GM18511 (cell line): Measurements from ENCODE around the gene MYO7B.
"Not testable (repeated sequence)": the region's sequence is repeated elsewhere in the genome, so short reads cannot be mapped to it uniquely, and the experiment has no call there.

Source experiments
- ATAC-seq: cut with Tn5 transposase; IDR thresholded peaks from one replicate; pipeline ENCODE4 v1.9.1; 2021; ENCODE audit warnings: mild to moderate bottlenecking, moderate library complexity; ENCODE audit not compliant: unreplicated experiment

Gene MYO7B

DNA sequence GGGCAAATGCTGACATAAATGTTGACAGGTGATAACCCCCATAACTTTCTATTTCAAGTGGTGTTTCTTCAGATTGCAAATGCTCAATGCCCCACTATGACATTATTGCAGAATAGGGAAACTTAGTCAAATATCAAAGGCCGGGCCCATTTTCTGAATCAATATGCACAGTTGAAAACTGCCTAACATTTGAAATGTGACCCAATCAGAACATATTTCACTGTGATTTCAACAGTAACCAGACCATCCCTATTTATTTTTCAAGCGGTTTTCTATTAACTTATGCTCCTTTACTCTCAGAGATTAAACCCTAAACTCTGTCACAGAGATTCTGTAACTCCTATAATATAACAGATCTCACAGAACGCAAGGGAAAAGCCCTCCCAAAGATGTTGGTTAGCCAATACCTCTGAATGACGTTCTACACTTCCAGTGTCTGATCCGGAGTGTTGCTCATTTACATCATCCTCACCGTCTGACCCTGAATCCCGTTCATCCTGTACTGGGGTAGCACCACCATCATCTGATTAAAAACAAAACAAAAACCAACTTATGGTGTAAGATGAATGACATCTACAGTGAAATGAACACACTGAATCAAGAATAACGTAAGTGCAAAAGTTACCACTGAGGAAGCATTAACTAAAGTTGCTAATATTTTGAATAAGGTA lies 12.1 kb upstream of the MYO7B start:
- ATAC-seq: no peak

DNA sequence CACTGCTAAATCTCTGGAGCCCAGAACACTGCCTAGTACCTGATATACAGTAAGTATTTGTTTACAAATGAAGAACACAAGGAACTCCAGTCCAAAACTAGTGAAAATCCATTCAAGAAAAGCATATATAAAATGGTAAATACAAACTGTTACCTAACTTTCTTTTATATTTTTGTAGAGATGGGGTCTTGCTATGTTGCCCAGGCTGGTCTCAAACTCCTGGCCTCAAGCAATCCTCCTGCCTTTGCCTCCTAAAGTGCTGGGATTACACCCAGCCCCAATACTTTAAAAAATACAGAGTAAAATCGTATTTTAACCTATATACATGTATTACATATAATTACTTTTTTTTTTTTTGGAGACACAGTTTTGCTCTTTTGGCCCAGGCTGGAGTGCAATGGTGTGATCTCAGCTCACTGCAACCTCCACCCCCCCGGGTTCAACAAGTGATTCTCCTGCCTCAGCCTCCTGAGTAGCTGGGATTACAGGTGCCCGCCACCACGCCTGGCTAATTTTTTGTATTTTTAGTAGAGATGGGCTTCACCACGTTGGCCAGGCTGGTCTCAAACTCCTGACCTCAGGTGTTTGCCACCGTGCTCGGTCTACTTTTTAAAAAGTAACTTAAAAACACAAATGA lies 11.2 kb upstream of the MYO7B start:
- ATAC-seq: not testable (repeated sequence)

DNA sequence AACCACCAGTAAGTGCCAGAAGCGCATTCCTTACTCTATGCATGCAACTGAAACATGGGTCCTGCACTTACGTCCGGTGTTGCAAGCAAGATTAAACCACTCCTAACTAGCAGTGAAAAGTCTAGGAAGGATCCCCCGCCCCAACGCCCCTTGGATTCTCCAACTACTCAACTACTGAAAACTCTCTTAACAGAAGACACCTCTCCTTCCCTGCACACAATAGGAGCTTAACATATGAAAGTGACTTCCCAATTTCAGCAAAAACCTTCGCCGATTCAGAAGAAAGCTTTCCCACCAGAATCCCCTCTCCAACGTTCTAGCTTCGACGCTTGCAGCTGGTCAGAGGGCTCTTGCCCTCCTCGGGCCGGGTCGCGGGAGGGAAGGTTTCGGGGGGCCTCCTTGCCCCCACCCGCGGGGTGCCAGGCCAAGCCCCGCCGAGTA lies 9.8 kb upstream of the MYO7B start:
- ATAC-seq: peak; percentile 6

DNA sequence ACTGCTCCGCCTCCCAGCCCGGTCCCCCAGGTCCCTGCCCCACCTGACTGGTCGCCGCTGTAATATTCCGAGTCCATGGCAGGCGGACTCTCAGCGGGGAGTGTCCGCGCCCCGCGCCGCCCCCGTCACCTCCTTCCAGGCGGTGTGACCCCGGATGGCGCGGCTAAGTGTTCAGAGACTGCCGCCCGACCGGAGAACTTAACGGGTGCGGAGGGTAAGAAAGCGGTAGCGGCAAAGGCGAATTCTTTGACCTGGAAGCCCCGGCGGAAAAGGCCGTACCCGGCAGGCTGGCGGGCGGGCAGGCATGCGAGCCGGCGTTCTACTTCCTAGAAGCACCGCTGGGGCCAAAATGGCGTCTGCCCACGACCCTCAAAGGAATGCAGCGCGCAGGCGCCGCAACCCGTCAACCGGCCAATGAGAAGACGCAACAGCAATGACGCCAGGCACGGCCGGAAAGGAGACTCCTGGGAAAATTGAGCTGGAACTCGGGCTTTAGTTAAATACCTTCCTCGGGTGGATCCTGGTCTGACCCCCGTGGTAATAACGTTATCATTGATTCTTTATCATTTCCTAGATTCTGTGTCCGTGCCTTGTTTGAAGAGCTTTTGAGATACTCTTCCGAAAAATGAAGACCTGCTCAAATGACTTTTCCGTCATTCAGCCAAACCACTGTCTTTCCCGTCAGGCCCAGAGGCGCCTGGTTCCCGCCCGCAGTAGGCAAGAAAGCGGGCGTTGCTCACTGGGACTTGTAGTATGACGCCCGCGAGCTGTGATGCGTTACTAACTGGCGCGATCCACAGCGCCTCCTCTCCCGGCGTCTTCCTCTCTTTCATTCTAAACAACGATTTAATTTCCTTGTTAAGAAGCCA lies 9.1 kb upstream of the MYO7B start, which contains the start of gene IWS1:
TSS of gene IWS1 (minus strand) at position 358 of the 869 bp plus-strand sequence. CDS start at position 77, 281 bp downstream.
- peak; percentile 87 for ATAC-seq

DNA sequence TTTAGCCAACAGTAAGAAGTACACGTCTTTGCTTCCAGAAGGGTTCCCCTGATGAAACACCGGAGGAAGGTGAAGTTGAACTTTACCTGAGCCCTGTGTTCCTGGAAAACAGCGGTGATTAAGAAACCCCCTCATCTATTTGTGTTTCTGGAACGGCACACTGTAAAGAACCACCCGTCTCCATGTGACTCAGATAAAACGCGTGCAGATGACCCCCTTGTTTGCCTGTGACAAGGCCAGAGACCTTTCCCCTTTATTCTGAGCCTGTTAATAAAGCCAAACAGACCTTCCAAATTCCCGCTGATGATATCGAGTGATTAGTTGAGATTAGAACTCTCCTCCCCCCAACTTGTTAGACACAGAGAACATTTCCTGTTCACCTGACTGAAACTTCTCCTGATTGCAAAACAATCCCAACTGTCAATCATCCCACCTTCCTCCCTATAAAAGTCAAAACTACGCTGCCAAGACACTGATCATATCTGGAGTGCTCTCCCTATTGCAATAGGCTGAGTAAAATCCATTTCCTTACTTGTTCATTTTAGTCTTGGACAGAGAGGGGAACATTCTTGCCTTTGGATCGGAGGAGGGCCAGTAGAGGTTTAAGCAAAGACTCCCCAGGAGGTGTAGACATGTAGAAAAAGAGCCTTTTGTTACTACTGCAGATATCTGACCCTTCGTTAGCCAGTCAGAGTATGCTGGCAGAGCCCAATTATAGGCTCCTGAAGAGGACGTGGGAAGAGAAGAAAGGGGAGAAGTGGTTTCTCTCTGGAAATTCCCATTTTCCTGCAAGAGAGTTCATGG lies 8.3 kb upstream of the MYO7B start:
- peak; percentile 16 for ATAC-seq

DNA sequence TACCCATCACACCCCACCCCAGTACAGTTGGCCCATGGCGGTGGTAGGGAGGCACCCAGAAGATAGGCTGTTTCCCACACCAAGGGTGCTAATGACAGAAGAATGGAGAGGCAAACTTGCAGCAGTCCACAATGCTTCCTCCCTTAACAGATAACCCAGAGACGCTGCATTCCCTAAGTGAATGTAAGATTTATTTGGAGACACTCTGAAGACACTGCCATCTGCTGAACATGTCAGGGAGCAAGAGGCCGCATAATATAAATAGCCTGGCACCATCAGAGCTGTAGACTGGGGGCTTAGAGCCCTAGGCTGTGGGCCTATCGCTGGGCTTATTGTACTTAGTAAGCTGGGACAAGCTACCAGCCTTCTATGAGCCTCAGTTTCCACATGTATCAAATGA lies 7.0 kb upstream of the MYO7B start:
- no peak for ATAC-seq

DNA sequence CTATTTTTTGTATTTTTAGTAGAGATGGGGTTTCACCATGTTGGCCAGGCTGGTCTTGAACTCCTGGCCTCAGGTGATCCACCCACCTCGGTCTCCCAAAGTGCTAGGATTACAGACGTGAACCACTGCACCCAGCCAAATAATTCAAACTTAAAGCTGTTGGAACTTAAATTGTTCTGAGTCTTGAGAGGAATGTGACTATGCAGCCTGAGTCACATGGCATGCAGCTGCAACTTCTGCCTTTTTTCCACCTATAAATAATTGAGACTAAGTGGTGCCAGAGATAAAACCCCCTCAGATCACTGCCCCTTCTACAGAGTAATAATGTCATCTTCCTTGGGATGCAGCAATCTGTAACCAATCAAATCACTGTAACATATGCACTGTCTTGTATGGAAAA lies 6.1 kb upstream of the MYO7B start:
- not testable (repeated sequence) for ATAC-seq

DNA sequence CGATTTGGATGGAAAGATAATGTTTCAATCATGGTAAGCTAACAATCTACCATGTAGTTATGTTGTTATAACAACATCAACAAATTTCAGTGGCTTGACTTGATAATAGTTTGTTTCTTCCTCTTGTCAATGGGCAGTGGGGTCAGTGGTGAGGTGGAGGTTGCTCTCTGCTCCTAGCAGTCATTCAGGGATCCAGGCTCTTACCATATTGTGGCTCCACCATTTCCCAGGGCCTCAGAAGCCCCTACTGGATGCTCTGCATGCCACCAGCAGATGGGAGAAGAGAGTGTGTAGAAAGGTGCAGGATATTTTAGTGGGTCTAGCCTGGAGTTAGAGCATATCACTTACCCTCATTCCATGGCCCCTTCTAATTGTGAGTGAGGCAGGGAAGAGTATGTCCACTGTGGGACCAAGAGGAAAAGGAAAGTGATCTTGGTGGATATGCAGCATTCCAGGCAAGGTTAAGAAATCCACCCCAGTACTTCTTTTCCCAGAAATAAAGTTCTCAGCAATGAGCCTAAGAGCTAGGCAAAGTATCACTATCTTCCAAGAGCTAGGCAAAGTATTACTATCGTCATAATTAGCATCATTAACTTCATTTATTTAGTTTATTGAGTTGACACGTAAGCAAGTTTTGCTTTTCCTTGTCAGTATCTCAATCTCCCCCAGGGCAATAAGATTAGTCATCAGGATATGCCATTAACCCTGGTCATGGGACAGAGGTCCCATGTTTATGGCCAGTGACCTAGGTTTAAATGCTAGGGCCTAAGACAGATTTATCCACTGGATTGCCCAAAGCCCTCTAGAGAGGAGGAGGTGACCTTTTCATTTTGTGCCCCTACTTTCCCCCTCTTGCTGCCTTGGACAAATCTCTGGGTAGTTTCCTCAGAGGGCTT lies 5.0 kb upstream of the MYO7B start:
- ATAC-seq: no peak

DNA sequence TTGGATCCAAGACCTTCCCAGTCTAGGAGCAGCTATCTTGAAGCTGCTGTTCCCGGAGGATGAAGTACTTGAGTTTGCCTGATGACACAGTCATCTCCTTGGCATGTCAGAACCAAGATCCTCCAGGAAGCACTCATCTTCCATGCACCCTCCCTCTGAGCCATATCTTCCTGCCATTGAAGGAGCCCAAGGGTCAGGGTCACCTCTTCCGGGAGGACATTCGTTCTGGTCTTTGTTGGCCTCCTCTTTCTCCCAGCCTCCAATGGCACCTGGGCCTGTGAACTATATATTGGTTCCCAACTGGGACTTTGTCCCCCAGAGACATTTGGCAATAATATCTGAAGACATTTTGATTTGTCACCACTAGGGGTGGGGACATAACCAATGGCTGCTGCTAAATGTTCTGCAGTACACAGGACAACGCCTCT lies 4.2 kb upstream of the MYO7B start:
- no peak for ATAC-seq

DNA sequence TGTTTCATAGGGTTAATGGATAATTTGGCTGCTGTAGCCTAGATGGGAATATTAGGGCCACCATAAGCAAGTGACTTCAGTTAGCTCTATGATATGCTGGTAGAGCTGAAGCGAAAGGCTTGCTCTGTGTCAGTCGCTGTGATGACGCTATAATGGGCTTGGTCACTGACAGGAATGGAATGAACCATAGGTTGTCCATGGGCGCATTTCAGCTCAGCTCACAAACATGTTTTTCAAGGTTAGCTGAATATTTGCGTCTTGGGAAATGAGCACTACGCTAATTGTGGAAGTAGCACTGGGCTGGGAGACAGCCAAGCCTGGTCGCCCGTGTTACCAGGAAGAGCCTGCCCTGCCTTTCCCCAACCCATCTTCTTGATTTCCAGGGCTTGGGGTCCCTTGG lies 3.2 kb upstream of the MYO7B start:
- ATAC-seq: no peak

DNA sequence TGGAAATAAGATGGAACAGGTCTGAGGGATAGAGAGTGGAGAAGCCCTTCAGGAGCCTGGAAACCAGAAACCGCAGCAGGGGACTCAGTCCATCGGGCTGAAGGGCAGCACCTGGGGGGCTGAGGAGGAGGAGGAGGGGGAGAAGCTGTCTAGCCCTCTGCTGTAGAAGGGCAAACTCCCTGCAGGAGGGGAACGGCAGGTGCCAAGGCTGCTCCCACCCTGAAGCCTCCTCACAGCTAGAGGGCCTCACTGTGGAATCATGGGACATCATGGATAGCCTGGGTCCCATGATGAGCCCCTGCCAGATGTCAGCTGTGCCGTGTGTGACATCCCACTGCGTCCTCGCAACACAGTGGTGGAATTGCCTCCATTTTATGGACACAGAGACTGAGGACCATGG lies 435 bp downstream of the MYO7B start:
- no peak for ATAC-seq

DNA sequence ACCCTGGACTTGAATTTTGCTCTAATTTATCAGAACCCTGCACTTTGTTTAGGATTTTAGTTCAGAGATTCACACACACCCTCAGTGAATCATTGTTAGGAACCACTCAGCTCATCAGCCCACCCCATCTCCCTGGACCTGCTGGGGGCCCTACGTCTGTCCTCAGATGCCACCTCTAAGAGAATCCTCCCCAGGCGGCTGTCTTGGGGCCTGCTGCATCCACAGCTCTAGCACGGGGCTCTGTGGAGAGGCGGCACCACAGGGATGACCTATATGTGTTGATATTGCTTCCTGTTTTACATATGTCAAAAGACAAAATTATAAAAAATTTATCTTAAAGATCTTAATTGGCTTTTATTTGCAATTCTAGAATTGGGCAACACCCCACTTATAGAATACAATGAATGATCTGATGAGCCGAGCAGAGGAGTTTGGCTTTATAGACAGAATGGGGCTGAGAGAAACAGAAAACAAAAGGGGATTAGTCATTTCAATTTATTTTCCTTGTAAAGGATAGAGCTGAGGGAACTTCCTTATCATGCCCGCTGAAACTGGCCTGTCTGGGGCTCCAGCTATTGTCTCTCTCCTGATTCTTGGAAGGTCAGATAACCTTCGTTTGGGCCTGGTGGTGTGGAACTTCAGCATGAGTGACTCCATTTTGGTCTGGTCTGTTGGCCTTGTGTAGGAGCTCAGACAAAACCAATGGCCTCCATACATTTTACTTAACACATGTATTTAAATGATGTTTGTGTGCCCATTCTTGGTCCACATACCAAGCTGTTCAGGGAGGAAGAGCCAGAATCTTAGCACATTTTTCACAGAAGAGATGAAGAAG lies 1.4 kb downstream of the MYO7B start:
- no peak for ATAC-seq

DNA sequence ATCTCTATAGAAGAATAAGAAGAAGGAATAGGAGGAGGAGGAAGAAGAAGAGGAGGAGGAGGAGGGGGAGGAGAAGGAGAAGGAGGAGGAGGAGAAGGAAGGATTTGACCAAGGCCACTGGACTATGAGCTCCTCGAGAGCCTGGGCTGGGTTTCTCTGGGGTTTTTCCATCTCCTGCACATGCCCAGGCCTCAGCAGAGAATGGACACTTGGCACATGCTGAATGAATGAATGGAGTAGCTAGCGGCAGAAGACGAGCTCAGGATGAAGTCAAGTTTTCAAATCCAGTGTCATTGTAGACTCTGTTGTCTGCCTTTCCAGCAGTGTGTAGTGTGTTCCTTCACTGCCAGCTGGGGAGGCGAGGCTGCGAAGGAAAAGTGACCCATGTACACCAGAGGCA lies 2.2 kb downstream of the MYO7B start:
- ATAC-seq: no peak

DNA sequence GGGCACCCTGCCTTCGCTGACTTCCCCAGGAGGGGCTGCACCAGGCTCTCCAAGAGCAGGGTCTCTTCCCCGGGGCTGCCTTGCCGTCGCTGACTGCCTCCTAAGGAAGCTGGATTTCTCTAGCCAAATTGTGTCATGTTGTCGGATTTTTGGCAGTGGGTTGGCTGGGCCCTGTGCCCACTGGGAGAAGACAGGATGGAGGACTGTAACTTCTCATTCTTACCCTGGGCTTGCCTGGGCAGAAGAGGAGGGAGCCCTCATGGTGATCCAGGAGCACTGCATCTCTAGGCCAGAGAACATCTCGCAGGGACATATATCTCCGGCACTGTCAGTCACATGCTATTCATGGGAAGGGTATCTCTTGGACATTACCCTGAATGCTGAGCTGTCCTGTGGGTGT lies 6.3 kb downstream of the MYO7B start:
- ATAC-seq: no peak

DNA sequence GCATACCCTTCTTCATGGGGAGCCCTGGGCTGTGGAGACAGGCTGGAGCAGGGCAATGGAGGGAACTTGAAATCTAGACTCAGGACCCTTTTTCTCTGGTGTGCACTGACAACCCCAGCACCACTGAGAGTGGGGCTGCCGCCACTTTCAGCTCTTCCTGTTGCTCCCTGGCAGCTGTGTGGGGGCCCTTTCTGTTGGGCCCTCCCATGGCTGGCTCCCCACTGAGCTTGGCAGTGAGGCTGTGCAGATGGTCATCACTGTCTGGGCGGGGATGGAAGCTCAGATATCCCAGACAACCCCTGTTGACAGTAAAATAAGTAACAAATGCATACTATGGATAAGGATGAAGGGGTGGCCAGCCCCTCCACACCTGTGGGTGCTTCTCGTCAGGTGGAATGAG lies 6.7 kb downstream of the MYO7B start:
- ATAC-seq: no peak

DNA sequence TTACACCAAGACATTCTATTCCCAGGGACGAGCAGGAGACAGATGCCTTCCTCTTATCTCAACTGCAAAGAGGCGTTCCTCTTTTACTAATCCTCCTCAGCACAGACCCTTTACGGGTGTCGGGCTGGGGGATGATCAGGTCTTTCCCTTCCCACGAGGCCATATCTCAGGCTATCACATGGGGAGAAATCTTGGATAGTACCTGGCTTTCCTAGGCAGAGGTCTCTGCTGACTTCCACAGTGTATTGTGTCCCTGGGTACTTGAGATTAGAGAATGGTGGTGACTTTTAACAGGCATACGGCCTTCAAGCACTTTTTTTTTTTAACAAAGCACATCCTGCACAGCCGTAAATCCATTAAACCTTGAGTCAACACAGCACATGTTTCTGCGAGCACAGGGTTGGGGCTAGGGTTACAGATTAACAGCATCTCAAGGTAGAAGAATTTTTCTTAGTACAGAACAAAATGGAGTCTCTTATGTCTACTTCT lies 7.6 kb downstream of the MYO7B start:
- ATAC-seq: not testable (repeated sequence)

DNA sequence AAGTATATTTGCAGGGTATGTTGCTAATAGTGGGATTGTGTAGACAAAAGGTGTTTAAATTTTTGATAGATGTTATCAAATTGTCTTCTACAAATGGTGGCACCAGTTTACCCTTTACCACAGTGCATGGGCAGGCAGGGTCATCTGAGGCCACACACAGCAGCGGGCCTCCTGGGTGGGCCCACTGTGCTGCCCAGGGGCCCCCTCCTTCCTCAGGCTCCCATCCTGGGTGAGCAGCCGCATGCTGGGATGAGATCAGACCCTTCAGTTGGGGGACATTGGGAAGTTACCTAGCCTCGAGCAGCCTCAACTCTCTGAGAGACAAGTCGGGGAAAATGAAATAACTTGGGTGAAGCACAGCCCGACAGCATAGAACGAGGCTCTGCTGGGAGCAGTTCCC lies 9.7 kb downstream of the MYO7B start:
- no peak for ATAC-seq

DNA sequence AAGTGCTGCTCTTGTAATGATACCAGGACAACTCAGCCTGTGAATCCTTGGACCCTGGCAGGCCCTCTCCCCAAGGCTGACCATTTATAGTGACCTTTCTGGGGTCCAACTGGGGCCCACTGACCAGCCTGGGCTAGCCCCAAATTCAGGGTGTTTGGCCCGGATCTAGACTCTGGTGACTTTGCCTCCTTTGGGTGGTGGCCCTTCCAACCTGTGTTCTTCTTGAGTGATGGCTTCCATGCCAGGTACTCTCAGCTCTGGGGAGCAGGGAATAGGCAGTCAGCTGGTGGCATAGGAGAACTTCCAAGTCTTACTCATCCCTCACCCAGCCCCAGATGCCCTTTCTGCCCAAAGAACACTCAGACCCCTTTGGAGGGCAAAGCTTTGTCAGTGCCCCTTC lies 10.3 kb downstream of the MYO7B start:
- ATAC-seq: no peak

DNA sequence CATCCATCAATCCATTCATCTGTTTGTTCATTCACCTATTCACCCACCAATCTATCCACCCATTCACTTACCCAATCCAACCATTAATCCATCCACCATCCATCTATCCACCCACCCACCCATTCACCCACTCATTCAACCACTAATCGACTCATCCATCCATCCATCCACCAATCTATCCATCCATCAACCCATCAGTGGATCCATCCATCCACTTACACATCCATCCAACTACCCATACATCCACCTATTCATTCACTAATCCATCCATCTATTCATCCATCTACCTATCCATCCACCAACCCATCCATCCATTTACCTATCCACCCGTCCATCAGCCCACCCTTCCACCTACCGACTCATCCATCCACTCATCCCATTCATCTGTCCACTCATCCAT lies 11.3 kb downstream of the MYO7B start:
- no peak for ATAC-seq
